SHP77 treated with DMSO at 0.1 percent for 48 hours (cell line): ENCODE data around the gene MYCL.

Experiments used
- DNase-seq: peaks from one replicate; lab custom pipeline; 2025; lab: John Stamatoyannopoulos, UW

The MYCL gene, protein sequence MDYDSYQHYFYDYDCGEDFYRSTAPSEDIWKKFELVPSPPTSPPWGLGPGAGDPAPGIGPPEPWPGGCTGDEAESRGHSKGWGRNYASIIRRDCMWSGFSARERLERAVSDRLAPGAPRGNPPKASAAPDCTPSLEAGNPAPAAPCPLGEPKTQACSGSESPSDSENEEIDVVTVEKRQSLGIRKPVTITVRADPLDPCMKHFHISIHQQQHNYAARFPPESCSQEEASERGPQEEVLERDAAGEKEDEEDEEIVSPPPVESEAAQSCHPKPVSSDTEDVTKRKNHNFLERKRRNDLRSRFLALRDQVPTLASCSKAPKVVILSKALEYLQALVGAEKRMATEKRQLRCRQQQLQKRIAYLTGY

DNA sequence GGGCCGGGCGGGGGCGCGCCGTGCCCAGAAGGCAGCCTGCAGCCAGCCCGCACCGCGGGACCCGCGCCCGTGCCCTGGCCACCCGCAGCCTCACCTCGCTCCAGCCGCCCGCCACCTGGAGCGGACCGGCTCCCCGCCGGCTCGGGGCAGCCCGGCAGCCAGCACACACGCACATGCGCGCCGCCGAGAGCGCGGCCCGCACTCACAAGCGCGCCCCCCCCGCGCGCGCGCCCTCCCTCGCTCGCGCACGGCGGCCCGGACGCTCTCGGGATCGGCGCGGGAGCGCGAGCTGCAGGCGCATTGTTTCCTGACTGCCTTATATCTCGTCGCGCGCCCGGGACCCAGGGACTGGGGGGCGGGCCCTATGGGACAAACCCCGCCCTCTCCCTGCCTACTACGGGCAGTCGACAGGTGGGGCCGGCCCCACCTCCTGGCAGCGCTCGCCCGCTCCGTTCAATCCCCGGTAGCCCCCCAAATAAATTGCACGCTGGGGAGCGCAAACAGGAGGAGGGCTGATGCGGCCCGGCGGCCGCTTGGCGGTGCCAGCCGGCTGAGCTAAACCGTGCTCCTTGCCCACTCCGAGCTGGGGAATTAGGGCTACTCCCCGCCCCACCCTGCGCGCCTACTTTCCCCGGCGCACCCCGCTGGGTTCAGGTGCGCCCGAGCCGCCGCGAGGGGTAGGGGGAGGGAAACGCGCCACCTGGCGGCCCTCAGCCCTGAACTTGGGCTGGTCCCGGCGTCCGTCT lies at the start of gene MYCL:
TSS of gene MYCL (minus strand) at position 204 of the 746 bp plus-strand sequence. CDS start 483 bp downstream, outside the sequence.
- peak; percentile 58 for DNase-seq

DNA sequence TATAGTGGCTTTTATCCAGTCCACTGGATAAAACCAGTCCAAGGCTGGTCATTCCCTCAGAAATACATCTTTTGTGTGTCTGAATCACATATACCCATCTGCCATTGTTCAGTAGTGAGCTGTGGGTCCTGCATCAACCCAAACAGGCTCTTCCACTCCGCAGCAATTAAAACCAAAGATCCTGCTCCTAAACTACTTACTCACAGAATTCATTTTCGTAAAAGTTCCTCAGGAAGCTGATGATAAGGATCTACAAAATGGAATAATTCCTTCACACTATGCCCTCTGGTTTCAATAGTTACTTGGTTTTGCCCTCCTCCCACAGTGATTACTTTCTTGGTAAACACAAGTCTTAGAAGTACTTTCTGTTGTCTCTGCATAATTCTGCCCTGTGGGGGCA lies 48.2 kb upstream of the MYCL start:
- DNase-seq: no peak

DNA sequence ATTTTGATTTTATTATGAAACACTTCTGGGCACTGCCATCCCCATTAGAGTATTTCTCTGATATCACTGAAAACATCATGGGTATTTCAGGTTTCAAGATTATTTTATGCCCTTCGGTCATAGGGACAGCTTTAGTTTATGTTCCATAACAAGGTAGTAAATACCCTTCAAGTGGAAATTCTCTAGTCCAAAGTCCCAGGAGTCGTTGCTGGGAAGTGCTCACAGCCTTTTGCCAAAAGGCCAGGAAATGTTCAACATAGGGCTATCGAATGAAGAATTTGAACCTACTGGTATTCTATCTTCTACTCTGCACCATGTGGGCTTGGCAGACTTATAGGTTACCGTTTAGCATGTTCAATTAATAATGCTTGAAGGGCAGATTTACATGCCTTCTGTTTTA lies 45.5 kb upstream of the MYCL start:
- no peak for DNase-seq

DNA sequence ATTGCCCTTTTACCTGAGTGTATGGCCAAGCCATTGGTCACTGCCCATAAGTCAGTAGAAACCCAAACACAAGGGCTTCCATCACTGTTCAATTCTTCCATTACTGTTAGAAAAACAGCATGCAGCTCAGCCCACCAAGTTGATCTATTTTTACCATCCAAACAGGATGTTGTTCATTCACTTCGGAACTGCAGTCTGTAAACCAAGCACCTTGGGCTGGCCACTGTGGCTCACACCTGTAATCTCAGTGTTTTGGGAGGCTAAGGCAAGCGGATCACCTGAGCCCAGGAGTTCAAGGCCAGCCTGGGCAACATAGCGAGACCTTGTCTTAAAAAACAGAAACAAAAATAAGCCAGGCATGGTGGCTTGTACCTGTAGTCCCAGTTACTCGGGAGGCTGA lies 44.5 kb upstream of the MYCL start:
- no peak for DNase-seq

DNA sequence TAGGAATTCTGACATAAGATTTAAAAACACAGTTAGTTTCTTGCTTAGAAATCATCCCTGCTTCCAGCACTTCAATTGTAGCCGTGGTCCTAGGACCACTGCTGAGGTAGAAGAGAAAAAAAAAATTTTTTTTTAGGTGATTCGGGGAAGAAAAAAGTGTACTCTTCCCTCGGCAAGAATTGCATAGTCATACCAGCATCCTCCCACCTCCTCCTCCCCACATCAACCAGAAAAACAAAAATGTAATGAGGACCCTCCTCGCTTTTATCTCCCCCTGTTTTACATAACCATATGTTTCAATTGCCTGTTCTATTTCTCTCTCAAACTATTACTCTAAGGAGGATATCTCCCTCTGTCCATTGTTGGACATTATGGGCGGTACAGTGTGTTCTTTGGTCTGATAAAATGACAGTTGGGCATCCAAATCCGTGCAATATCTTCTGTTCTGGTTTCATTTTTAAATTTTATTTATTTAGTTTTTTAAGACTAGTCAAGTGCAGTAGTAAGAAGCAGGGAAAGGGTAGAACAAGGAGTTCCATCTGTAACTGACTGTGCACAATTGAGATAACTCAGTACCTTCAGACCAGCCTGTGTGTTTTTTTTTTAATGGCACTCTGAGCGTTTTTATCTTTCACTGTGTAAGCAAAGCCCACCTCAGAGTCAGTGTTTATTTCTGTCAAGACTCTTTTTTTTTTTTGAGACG lies 42.8 kb upstream of the MYCL start:
- DNase-seq: no peak

DNA sequence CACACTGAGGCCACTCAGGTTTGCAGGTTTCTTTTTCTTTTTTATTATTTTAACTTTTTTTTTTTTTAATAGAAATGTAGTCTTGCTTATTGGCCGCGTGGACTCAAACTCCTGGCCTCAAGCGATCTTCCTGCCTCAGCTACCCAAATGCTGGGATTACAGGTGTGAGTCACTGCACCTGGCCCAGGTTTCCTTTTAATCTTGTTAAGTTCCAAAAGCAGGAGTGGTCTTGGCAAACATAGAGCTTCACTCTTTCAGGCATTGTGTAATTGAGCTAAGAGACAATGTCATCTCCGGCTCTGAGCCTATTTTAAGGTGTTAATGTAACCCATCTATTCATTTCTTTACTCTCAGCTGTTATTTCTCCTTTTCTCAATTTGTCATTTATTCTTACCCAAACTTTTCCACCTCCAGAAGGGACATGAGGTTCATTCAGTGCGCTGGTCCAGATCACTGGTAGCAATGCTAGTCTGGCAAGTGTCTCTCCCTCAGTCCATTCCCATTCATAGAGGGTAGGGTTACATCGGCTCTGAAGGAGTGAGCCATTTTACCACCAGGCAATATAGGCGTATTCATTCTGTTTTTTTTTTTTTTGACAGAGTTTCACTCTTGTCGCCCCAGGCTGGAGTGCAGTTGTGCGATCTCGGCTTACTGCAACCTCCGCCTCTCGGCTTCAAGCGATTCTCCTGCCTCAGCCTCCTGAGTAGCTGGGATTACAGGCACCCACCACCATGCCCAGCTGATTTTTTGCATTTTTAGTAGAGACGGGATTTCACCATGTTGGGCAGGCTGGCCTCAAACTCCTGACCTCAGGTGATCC lies 42.0 kb upstream of the MYCL start:
- no peak for DNase-seq

DNA sequence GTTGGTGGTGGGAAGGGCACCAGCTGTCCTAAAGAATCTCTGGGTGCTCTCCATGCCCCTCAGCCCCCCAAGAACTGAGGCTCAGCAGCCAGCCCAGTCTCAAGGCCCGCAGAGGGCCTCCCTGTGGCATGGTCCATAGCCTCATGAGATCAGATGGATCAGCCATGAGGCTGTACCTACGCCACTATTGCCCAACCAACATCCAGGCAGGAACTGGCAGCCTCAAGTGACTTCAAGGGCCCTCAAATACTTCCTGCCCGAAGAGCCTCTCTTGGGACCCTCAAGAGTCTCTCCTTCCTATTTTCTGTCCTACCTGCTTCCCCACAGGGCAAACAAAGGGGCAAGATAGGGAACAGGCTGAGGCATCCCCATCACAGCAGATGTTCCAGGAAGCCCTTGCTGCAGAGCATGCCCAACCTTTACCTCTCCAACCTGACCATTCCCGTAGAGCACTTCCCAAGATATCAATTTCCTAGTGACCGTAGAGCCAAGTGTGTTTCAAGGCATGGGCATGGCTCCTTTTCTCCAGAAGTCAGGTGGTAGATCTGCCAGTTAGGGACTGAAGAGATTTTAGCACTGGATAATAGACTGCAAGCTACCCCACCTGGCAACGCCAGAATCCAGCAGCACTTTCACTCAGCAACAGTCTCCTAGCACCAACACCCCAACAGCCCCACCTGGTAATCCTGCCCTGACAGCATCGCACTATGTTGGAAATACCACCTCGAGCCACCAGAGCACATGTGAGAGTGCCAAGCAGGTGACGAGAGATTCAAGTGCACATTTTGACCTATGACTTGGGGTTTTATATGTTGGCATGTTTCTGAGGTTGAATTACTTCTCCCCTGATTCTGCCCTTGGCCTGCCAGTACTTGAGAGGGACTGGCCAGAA lies 39.5 kb upstream of the MYCL start:
- no peak for DNase-seq

DNA sequence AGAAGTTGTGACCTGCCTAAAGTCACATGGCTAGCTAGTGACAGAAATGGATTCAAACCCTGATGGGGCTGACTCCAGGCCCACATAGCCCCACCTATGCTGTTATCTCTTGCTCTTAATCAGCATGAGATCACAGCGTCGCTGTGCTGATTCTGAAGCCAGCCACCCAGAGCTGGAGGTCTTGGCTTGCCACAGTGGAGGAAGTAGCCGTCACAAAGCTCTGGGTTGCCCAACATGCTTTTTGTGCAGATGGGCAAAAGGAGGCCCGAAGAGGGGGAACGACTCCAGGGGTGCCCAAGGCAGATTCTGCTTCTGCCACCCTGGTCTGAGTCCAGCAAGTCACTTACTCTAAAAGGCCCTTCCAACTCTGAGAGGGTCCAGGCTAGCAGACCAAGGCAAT lies 38.5 kb upstream of the MYCL start:
- DNase-seq: no peak

DNA sequence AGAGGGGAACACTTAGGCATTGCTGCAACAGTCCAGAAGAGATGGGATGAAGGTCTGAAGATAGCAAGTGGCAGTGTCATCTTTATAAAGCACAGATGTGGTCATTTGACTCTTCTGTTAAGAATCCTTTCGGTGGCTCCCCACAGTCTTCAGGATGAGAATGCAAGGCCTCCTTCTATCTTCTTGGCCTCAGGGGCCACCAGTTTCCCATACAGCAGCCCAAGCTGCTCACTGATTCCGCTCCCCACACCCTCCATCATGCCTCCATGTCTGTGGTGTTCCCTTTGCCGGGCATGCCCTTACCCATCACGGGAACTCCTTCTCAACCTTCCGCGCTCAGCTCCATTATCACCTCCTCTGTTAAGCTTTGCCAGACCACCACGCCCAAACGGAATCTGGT lies 37.1 kb upstream of the MYCL start:
- no peak for DNase-seq

DNA sequence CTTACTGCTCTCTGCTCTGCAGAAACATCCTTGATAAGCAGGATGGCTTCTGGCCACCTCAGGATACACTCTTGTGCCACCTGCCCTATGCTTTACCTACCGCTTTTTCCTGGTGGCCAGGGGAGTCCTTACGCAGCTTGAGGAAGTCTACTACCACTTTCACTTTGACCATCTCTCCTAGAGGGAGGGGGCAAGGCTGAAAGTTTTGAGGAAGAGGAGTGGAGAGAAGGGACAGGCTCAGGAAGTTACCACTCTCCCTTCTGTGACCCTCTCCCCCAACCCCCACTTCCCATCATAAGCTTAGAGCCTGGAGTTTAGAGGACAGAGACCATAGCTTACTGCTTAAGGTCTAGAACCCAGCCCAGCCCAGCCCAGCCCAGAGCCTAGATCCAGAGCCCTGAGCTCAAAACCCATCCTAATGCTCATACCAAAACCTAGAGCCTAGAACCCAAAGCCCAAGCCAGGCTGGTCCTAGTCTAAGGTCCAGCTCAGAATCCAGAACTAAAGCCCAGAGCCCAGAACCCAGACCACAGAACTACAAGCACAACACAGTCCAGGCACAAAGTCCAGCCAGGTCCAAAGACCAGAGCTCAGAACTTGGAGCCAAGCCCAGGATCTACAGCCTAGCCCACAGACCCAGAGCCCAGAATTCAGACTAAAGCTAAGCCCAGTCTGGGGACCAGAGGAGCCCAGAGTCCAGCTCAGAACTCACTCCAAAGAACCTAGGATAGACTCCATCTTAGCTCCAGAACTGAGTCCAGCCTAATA lies 35.2 kb upstream of the MYCL start:
- DNase-seq: no peak

DNA sequence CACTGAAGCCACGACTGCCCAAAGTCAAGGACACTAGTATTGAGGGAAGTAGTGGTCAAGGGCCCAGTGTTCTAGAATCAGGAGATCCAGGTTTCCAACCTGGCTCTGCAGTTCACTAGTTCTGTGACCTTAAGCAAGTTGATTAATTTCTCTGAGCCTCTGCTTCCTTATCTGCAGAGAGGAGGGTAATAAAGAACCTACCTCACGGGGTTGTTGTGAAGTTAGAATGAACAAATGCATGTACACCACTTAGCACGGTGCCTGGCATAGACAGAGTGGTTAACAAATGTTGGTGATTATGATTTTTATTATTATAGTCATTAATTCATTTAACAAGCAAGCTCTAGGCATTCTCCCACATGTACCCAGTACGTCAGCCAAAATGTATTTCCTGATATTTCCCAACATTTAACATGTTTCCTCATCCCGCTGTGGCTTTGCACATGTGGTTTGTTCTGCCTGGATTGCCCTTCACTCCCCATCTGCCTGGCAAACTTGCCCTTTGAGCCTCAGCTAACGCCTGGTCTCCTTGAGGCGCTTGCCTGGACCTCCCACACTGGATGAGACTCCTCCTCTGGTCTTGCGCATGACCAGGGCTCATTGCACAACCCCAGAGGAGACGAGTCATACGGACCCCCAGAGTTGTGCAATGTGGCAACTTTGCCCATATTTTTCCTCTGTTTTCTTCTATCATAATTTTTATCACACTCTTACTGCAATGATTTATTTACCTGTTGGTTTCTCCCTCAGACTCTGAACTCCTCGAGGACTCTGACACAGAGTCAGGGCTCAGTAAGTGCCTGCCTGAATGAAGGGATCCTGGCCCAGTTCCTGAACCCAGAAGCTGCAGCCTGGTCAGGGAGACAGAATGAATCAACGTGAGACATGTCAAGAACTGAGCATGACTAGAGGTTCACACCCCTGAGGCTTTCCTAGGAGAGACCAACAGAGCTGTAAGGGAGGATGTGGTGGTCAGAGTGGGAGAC lies 32.5 kb upstream of the MYCL start:
- no peak for DNase-seq

DNA sequence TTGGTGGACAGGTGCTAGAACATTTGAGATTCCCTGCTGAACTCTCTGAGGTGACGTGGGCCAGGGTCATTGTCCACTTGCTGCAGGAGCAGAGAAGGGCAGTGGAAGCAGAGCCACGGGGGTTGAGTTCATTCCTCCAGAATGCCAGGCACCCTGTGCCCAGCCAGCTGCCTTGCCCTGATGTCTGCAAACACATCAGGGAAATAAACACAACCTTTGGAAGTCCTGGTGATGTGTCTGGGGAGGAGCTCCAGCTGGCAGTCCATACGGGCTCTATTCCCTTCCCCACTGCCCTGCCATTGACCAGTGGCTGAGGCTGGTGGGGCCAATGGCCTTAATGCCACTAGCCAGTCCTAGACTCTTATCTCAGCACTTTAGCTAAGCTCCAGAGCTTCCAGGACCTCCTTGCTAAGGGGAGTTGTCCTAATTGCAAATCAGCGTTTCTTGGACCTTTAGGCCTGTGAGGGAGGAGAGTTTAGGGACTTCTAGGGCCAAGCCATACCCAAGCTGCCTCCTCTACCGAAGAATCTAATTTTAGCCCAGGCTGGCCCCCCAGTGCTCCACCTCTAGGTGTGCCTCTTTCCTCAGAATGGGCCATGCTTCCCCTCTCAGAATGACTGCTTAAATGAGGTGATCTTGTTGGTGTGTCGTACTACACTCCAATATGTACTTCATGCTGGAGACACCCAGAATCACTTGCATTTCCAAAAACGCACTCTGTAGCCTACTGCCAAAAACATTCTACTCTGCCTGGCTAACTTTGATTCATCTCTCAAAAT lies 27.3 kb upstream of the MYCL start:
- DNase-seq: no peak

DNA sequence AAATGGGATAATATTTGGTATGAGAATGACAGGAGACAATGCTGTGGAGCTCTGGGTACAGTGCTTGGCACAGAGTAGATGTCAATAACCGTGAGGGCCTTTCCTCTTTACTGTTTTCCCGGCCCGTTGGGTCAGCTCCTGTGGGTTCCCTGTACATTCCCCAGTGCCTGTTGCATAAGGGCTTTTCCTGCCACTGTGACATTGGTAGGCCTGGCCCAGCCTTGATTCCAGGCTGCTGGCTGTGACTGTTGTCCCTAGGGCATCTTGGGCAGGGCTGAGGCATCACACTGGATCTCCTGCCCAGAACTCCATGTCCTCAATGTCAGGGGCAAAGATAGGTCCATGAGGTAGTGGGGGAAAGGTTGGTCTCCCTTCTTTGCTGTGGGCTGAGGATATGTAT lies 25.8 kb upstream of the MYCL start:
- no peak for DNase-seq

DNA sequence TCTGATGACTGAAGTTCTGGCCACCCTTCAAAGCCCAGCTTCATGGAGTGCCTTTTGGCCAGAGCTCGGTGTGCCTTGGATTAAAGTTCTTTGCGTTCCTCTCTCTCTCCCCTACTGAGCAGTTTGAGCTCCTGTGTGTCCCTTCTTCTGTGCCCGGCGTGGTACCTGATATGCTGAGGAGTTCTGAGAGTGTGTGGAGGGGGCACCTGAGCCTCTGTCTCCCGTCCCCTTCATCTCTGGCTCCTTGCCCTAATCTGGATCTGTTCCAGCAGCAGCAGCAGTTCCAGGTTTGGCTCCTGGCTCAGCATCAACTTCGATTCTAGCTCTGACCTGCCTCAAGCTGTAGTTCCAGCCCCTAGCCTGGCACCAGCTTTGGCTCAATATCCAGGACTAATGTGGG lies 25.1 kb upstream of the MYCL start:
- DNase-seq: no peak

DNA sequence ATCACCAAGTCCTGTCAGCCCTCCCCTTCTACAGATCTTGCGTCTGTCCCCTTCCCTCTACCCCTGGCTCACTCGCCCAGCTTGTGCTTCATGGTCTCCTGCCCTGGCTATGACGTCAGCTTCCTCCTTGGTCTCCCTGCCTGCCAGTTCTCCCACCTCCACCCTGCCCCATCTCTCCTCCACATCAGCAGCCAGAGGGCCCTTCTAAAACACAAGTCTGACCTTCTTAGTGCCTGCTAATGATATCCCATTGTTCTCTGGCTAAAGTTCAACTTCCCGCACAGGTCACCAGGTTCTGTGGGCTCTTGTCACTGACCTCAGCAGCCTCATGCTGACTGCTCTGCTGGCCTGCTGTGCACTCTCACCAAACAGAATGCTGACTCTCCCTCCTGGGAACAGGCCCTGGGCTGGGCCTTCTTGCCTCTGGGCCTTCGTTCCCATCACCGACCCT lies 24.7 kb upstream of the MYCL start:
- no peak for DNase-seq

DNA sequence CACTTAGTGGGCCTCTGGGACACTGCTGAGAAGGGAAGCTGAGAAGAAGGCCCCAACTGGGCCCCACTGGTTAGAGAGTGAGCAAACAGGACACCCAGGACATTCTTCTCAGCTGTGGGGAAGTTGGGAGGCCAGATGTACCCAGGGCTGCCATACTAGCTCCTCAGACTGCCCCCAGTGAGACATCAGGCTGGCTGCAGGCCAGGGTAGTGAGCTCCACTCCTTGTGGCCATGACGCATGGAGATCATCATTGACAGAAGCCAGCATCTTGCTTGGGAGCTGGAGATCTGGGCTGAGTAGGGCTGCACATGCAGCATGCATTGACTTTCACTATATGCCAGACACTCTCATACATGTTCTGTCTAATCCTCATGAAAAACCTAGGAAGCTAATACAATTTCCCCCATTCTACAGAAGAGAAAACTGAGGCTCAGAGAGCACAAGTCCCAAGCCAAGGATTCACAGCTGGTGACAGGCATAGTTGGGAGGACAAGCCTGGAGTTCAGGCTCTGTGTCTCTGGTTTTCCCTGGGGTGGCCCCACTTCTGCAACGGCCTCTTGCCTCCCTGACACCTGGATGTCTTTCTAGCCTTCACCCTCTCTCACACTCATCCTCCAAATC lies 24.1 kb upstream of the MYCL start:
- no peak for DNase-seq

DNA sequence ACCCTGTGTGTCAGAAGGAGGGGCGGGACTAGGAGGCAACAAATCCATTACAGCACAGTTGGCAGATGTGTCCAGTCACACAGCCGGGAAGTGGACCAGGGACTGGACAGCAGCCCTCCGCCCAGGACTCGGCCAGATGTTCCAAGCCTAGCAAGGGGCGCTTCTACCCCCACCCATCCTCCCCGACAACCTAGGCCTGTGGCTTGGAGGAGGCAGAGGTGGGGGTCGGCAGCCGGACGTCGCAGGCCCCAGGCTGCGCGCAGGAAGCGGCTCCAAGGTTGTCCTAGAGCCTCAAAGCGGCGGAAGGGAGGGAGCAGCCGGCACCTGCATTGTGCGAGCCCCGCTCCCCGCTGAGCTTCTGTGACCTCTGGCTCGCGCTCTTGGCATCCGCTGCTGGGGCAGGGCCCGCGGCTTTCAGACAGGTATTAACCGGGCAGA lies 20.6 kb upstream of the MYCL start:
- DNase-seq: no peak

DNA sequence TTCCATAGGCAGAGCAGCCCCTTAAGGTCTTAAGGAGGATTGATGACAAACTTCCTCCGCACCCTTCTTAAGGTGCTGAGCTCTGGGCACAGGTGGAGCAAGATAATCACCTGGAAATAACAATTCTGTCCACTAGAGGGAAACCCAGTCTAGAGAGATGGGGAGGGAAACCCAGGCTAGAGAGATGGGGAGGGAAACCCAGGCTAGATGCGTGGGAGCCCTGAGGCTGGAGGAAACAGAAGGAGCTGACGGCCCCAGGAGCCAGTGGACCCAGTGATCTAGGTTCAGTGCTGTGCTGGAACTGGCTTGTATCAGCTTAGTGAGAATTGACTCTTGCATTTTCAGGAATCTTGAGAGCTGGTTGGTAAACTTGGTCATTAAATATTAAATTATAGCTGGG lies 17.8 kb upstream of the MYCL start:
- DNase-seq: peak; percentile 41
